Measurements from ENCODE around the gene PPP6R2.

Gene PPP6R2

DNA sequence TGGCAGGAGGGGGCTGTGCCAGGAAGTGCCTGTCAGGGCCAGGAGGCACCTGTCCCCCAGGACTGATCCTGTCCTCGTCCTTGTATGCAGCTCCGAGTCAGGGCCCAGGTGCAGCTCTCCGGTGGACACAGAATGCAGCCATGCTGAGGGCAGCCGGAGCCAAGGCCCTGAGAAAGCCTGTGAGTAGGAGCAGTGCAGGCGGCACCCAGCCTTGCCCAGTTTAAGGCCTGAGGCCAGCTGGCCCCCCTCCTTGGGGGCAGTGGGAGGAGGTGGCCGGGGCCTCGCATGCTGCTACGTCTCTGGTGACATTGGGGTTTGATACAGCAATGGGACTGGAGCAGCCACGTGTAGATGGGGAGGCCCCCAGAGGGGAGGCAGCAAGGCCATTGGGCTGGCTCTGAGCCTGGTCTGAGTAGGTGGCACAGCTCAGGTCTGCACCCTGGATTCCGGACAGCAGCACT, 96.8 kb downstream of the PPP6R2 start:
- 91 to 93% methylated on average over 10 of the region's 10 CpGs for WGBS, 2 experiments
- H3K36me3 ChIP-seq (ENCODE audit: control insufficient read depth, insufficient read depth, low read length): peaks cover 23% of the 10 kb centered on the region

DNA sequence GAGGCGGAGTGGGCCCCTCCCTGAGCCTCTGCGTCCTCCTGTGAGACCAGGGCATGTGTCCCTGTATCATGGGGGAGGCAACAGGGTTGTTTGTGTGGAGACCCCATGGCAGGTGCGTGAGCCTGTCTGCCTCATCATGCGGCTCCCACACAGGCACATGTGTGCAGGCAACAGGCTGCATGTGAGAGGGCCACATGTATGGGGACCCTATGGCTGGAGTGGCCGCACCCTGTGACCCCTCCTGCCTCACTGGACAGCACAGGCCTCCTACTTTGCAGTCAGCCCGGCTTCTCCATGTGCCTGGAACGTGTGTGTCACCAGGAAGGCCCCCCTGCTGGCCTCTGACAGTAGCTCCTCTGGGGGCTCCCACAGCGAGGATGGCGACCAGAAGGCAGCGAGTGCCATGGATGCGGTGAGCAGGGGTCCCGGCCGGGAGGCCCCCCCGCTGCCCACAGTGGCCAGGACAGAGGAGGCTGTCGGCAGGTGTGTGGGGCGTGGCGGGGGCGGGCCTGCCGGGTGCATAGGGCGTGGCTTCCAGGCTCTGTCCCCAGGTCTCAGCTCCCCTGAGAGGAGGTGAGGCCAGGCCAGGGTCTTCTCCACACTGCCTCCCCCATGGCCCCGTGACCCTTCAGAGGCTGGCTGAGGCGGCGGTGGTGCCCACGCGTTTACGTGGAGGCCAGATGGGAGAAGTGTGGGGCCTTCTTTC, 97.6 kb downstream of the PPP6R2 start:
- WGBS, 2 experiments: 93 to 94% methylated on average over 26 of the region's 26 CpGs

More for the DNA sequence above, 96.8 kb downstream of the PPP6R2 start:
- Histone ChIP-seq H3K4me3 (ENCODE audit: insufficient read depth, low read depth, low read length) (no peak overlapping the region), H3K27me3 (ENCODE audit: control insufficient read depth, insufficient read depth, low read length, poor library complexity, severe bottlenecking) (no peaks in the 10 kb centered on the region), H3K27ac (ENCODE audit: insufficient read depth, low read depth, low read length, poor library complexity, severe bottlenecking) (no peak overlapping the region), H3K4me1 (ENCODE audit: control insufficient read depth, insufficient read depth, low read length) (peaks cover 4% of the 10 kb centered on the region), H3K9me3 (ENCODE audit: control insufficient read depth, low read length) (no peaks in the 10 kb centered on the region)

DNA sequence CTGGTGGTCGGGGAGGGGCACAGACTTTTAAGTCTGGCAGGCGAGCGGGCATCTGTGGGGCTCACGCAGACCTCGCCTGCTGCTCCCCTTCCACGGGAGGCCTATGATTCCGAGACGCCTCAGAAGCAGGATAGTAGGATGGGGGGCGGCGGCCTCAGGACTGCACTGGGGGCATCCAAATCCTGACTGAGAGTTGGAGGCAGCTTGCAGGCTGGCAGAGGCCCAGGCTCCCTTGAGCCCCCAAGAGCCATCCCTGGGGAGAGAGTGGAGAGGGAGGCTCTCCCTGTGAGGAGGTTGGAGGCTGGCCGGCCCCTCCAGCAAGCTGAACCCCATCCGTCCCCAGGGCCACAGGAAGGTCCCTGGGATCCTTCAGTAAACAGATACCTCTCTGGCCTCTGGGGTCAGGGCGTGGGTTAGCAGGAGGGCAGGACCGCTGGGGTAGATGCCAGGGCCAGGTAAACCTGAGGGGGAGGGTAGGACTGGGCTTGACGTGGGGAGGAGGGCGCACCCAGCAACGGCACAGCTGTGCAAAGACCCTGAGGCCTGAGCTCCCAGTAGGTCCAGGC, 98.4 kb downstream of the PPP6R2 start:
- H3K4me3 ChIP-seq (ENCODE audit: insufficient read depth, low read depth, low read length): no peak overlapping the region
- no peak overlapping the region for H3K27ac ChIP-seq (ENCODE audit: insufficient read depth, low read depth, low read length, poor library complexity, severe bottlenecking)
- peaks cover 20% of the 10 kb centered on the region for H3K36me3 ChIP-seq (ENCODE audit: control insufficient read depth, insufficient read depth, low read length)
- peaks cover 14% of the 10 kb centered on the region for H3K4me1 ChIP-seq (ENCODE audit: control insufficient read depth, insufficient read depth, low read length)
- no peaks in the 10 kb centered on the region for H3K27me3 ChIP-seq (ENCODE audit: control insufficient read depth, insufficient read depth, low read length, poor library complexity, severe bottlenecking)
- WGBS, 2 experiments: 92 to 93% methylated on average over 17 of the region's 17 CpGs
- H3K9me3 ChIP-seq (ENCODE audit: control insufficient read depth, low read length): no peaks in the 10 kb centered on the region

More for the DNA sequence above, 97.6 kb downstream of the PPP6R2 start:
- Histone ChIP-seq H3K9me3 (ENCODE audit: control insufficient read depth, low read length) (no peaks in the 10 kb centered on the region), H3K4me3 (ENCODE audit: insufficient read depth, low read depth, low read length) (no peak overlapping the region), H3K27ac (ENCODE audit: insufficient read depth, low read depth, low read length, poor library complexity, severe bottlenecking) (no peak overlapping the region), H3K4me1 (ENCODE audit: control insufficient read depth, insufficient read depth, low read length) (peaks cover 11% of the 10 kb centered on the region), H3K36me3 (ENCODE audit: control insufficient read depth, insufficient read depth, low read length) (peaks cover 23% of the 10 kb centered on the region), H3K27me3 (ENCODE audit: control insufficient read depth, insufficient read depth, low read length, poor library complexity, severe bottlenecking) (no peaks in the 10 kb centered on the region)

DNA sequence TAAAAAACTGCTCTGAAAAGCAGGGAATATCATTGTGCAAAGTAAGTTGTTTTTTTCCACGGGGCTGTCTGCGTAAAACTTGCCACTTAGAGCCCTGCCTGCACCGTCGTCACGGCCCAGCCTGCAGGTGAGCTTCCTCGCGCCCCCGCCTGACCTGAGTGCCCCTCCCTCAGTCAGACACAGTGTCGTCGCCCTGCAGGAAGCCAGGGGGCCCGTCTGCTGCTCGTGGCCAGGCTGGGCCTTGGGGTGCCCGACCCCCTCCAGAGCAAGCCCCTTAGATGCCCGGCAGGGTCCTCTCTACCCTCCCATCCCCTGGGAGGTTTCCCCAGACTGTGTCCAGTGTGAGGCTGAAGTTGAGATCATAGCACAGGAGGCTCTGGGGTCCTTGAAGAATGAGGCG, 100.1 kb downstream of the PPP6R2 start:
- H3K4me1 ChIP-seq (ENCODE audit: control insufficient read depth, insufficient read depth, low read length): peaks cover 14% of the 10 kb centered on the region
- peaks cover 27% of the 10 kb centered on the region for H3K36me3 ChIP-seq (ENCODE audit: control insufficient read depth, insufficient read depth, low read length)
- no peaks in the 10 kb centered on the region for H3K9me3 ChIP-seq (ENCODE audit: control insufficient read depth, low read length)

DNA sequence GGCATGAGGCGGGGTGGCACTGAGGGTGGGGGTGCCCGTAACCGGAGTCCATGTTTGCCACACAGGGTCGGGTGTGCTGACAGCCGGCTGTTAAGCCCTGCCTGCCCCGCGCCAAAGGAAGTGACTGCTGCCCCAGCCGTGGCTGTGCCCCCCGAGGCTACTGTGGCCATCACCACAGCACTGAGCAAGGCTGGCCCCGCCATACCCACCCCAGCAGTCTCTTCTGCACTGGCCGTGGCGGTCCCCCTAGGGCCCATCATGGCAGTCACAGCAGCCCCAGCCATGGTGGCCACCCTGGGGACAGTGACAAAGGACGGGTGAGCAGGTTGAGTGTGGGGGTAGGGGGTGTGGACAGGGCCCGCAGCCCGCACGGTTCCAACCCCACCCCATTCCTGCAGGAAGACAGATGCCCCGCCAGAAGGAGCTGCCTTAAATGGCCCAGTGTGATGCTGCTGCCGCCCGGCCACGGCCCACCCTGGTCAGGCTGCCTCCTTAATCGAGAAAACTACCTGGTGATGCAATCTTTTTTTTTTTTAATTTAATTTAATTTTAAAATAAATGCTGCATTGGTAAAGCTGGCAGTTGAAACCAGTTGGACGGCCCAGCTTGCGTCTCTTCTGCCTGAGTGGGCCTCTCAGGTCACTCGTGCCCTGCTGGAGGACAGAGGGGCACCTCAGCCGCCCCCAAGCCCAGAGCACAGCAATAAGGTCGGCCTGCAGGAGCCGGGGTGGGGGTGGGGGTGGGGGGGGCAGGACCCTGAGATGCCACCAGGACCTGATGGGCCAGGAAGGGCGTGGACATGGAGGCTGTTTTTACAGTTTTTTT, 100.9 kb downstream of the PPP6R2 start:
- 92 to 93% methylated on average over 28 of the region's 28 CpGs for WGBS, 2 experiments
- H3K27ac ChIP-seq (ENCODE audit: insufficient read depth, low read depth, low read length, poor library complexity, severe bottlenecking): peak overlapping the region; percentile 8
- no peaks in the 10 kb centered on the region for H3K9me3 ChIP-seq (ENCODE audit: control insufficient read depth, low read length)
- H3K36me3 ChIP-seq (ENCODE audit: control insufficient read depth, insufficient read depth, low read length): peaks cover 29% of the 10 kb centered on the region
- H3K27me3 ChIP-seq (ENCODE audit: control insufficient read depth, insufficient read depth, low read length, poor library complexity, severe bottlenecking): no peaks in the 10 kb centered on the region
- peaks cover 14% of the 10 kb centered on the region for H3K4me1 ChIP-seq (ENCODE audit: control insufficient read depth, insufficient read depth, low read length)
- no peak overlapping the region for H3K4me3 ChIP-seq (ENCODE audit: insufficient read depth, low read depth, low read length)

More for the DNA sequence above, 100.1 kb downstream of the PPP6R2 start:
- WGBS, 2 experiments: 94% methylated on average over 15 of the region's 15 CpGs
- Histone ChIP-seq H3K27ac (ENCODE audit: insufficient read depth, low read depth, low read length, poor library complexity, severe bottlenecking) (no peak overlapping the region), H3K27me3 (ENCODE audit: control insufficient read depth, insufficient read depth, low read length, poor library complexity, severe bottlenecking) (no peaks in the 10 kb centered on the region), H3K4me3 (ENCODE audit: insufficient read depth, low read depth, low read length) (no peak overlapping the region)

DNA sequence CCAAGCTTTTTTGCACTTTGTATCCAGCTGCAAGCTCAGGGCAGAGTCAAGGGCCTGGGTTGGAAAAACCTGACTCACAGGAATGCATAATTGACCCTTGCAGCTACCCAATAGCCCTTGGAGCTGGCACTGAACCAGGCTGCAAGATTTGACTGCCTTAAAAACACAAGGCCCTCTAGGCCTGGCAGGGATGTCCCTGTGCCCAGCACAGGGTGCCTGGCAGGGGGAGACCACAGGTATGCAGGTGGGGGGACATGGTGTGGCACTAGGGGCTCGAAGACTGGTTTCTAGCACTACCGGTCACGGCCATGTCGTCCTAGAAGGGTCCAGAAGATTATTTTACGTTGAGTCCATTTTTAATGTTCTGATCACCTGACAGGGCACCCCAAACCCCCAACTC, 101.5 kb downstream of the PPP6R2 start:
- WGBS, 2 experiments: 95 to 97% methylated on average over 5 of the region's 5 CpGs
- Histone ChIP-seq H3K36me3 (ENCODE audit: control insufficient read depth, insufficient read depth, low read length) (peaks cover 29% of the 10 kb centered on the region), H3K27me3 (ENCODE audit: control insufficient read depth, insufficient read depth, low read length, poor library complexity, severe bottlenecking) (no peaks in the 10 kb centered on the region), H3K27ac (ENCODE audit: insufficient read depth, low read depth, low read length, poor library complexity, severe bottlenecking) (no peak overlapping the region), H3K4me3 (ENCODE audit: insufficient read depth, low read depth, low read length) (no peak overlapping the region), H3K9me3 (ENCODE audit: control insufficient read depth, low read length) (no peaks in the 10 kb centered on the region), H3K4me1 (ENCODE audit: control insufficient read depth, insufficient read depth, low read length) (peaks cover 14% of the 10 kb centered on the region)

DNA sequence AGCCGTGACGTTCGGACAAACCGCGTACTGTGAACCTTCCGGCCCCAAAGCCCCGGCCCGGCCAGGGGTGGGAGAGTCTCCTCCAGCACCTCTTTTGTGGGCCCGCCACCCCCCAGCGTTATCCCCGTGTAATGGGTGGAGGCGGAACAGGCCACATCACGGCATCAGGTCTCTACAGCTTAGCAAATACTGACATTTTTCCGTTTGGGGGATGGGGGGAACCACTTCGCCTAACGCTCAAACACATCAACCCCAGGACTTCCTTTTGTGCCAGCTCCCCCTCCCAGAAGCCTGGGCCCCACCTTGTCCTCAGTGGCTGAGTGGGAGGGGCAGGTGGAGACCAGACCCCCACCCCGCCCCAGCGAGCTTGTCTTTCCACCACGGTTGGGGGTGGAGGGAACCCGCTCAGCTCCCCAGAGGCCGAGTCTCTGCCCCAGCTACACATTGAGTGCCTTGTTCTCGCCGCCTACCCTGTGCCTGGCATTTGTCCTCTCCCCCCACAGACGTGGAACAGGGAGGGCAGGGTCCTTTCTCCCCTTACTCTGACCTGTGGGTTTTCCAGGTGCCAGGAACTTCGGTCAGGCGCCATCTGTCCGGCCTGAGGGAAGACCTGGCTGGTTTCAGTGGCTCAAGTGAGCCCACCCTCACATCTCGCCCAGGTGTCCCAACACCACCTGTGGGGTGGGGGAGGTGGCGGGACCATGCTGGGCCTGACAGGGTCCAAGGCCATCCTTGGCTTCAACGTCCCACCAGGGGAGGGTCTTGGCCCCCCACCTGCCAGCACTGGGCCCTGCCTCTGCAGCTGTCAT, 102.1 kb downstream of the PPP6R2 start:
- Histone ChIP-seq H3K9me3 (ENCODE audit: control insufficient read depth, low read length) (no peaks in the 10 kb centered on the region), H3K36me3 (ENCODE audit: control insufficient read depth, insufficient read depth, low read length) (peaks cover 29% of the 10 kb centered on the region), H3K4me3 (ENCODE audit: insufficient read depth, low read depth, low read length) (no peak overlapping the region), H3K4me1 (ENCODE audit: control insufficient read depth, insufficient read depth, low read length) (peaks cover 14% of the 10 kb centered on the region), H3K27ac (ENCODE audit: insufficient read depth, low read depth, low read length, poor library complexity, severe bottlenecking) (no peak overlapping the region), H3K27me3 (ENCODE audit: control insufficient read depth, insufficient read depth, low read length, poor library complexity, severe bottlenecking) (no peaks in the 10 kb centered on the region)
- 83 to 84% methylated on average over 30 of the region's 30 CpGs for WGBS, 2 experiments

DNA sequence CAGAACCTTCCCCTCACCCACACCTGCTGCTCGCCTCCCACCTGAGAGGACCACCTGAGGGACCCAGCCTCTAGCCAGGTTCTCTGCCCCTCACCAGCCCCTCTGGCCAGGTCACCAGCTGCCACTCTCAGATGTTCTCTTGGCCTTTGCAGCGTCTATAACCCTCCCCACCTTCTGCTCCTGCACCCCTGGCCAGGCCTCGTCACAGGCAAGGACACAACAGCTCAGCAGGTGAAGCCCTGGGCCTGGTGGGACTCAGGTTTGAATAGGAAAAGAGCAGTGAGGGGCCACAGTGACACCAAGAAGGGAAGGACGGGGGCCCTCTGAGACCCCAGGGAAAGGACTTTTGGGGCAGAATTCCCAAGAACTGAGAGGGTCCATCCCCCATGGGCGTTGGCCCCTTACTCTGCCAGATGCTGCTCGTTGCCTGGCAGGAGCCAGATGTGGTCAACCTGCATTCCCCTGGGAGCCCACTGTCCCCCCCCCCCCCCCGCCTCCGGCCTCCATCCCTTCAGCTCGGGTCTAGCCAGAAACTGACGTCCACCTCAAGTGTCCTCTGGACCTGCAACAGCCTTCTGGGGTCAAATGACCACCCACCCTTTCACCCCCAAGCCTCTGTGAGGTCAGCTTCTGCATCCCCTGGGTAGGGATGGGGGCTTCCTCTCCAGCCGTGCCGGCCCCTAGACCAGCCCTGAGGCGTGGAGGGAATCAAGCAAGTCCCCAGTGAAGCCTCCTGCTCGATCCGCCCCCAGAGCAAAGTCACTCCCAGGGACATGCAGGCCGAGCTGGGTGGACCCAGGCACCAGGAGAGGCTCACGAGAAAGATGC, 103.0 kb downstream of the PPP6R2 start:
- H3K36me3 ChIP-seq (ENCODE audit: control insufficient read depth, insufficient read depth, low read length): peaks cover 26% of the 10 kb centered on the region
- no peaks in the 10 kb centered on the region for H3K9me3 ChIP-seq (ENCODE audit: control insufficient read depth, low read length)
- no peak overlapping the region for H3K27ac ChIP-seq (ENCODE audit: insufficient read depth, low read depth, low read length, poor library complexity, severe bottlenecking)
- no peaks in the 10 kb centered on the region for H3K27me3 ChIP-seq (ENCODE audit: control insufficient read depth, insufficient read depth, low read length, poor library complexity, severe bottlenecking)
- H3K4me1 ChIP-seq (ENCODE audit: control insufficient read depth, insufficient read depth, low read length): peaks cover 14% of the 10 kb centered on the region
- WGBS, 2 experiments: 86% methylated on average over 16 of the region's 17 CpGs
- no peak overlapping the region for H3K4me3 ChIP-seq (ENCODE audit: insufficient read depth, low read depth, low read length)

All from ectodermal cell (in vitro differentiated cells).